GM19455 (cell line): ENCODE measurements around the gene OBP2B.
"Not testable (repeated sequence)": the region's sequence is repeated elsewhere in the genome, so short reads cannot be mapped to it uniquely, and the experiment has no call there.

Source experiments
- ATAC-seq: cut with Tn5 transposase; IDR thresholded peaks from one replicate; pipeline ENCODE4 v1.9.1; 2021; ENCODE audit not compliant: unreplicated experiment

The OBP2B gene

GRCh38 chr9:133238851-133239532, 29.9 kb upstream of the OBP2B start:
- ATAC-seq, result no peak

GRCh38 chr9:133238272-133238850, 29.3 kb upstream of the OBP2B start:
- ATAC-seq, result no peak

- no peak for ATAC-seq
Observed at GRCh38 chr9:133237035-133237731, 28.1 kb upstream of the OBP2B start.

DNA sequence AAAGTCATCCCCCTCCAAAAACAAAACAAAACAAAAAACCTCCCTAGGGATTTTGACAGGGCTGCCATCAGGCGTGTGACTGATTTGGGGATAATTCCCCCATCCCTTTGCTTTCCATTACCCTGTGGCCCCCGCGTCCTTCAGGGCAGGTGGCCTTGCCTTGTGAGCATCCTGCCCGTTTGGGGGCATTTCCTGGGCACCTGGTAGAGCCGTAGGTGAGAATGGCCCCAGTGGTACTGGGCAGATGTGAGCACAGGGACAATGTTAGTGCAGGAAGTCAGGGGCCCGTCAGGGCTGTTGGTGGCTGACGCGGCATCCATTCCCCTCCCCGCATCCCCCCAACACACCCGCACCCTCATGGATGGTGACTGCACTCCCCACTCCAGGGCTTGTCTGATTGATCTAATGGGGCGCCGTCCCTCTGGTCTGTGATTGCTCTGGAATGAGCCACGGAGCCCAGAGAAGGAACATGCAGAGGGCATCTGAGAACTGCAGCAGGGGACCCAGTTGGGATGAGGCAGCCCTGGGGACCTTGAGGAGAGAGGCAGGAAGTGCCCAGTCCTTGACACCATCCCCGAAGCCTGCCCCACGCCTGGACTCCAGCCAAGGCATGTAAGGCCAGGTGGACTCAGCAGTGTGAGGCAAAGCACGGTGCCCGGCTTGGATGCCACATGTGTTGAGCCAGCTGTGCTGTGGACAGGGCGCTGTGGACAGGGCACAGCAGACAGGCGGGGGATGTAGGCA, 27.4 kb upstream of the OBP2B start:
- ATAC-seq, result not testable (repeated sequence)

- ATAC-seq, result no peak
Observed at GRCh38 chr9:133235549-133236222, 26.6 kb upstream of the OBP2B start.

DNA sequence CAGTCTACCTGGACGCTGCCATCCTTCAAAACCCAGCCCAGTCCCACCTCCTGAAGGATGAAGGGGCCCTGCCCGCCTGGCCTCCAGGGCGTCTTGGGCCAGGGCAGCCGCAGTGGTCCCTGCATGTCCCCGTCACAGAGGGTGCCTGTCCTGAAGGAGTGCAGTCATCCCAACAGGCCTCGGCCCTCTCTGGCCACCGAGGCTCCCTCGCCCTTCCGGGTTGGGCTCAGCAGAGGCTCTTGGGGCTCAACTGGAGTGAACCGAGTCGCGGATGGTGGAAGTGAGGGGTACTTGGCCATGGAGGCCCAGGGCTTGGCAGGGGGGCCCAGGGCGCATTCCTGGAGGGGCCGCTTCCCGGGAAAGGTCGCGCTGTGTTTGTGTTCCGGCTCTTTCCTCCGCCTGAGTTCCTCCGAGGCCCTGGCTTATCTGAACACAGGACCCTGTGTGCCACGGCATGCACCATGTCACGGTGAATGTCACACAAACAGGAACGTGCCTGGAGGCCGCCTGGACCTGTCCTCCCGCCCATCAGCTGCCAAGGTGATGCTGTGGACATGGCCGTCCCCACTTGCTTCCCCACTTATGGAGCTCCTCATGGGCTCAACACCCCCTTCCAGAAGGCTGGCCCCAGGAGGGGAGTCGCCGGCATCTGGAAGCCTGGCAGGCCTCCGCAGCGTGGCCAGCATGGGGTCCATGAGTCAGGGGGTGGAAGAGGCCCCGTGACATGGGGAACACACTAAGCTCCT, 25.7 kb upstream of the OBP2B start:
- no peak for ATAC-seq

GRCh38 chr9:133233681-133234432, 24.8 kb upstream of the OBP2B start:
- no peak for ATAC-seq

GRCh38 chr9:133231934-133232568, 23.0 kb upstream of the OBP2B start:
- ATAC-seq, result not testable (repeated sequence)

- not testable (repeated sequence) for ATAC-seq
Observed at GRCh38 chr9:133230514-133230913, 21.5 kb upstream of the OBP2B start.

DNA sequence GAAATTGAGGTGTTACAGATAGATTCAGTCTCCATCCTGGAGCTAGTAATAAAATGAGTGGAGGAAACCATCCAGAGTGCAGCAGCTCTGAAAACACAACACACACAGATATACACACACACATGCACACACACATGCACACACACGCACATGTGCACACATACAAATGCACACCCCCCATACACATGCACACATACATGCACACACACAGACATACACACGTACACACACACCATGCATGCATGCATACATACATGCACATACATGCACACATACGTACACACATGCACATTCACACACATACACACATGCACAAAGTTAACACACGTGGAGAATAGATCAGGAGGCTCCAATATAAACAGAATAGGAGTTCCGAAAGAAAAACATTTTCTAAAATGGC, 21.0 kb upstream of the OBP2B start:
- ATAC-seq, result no peak

DNA sequence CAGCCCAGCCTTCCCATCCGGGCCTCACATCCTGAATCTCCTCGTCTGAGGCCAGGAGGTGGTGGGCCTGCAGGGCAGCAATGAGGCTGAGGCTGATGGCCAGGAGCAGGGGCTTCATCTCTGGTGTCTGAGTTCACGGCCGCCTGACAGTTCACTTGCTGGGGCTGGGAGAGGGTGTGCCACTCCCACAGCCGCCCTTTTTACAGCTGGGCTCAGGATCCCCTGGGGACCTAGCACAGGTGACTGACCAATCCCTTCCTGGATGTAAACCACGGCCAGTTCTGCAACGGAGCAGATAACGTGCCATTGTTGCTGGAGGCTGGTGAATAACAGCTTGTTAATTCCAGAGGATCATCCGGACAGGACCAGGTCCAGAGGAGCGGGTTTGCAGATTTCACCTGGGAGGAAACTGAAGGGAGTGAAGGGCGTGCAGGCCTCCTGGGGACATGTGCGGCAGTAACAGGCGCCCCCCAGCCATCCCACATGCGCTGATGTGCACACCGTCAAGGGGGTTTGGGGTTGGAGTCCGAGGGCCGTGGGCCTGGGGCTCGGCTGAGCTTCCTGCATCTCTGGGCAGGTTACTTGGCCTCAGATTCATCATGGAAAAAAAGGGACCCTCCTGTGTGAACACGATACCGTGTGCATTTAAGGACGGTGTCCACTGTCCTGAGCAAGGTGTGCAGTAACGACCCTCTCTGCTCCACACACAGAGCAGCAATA, 19.6 kb upstream of the OBP2B start:
- ATAC-seq, result not testable (repeated sequence)

GRCh38 chr9:133227996-133228395, 18.9 kb upstream of the OBP2B start:
- not testable (repeated sequence) for ATAC-seq

DNA sequence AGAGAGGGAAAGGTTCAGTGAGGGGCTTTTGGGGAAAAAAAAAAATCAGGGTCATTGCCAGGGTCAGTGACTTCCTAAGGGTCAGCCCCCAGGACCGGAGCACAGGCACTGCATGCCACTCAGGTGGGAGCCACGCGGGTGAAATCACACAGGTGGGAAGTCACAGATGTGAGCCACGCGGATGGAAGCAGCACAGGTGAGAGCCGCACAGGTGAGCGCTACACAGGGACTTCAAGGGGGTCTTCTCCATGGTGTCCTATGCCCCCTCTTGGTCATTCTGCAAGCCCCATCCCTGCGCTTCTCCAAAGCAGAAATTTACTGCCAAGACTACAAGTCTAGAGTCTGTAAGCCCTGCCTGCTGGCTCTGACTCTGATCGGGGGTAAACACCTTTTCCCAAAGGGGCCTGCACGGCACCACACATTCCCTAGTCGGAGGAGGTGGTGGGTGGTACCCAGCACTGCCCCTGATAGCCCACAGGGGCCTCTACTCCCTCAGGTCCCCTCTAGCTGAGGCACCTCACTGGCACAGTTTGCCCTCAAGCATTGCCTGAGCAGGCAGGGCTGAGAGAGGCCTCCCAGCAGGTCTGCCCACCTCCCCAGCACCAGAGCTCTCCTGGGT, 18.3 kb upstream of the OBP2B start:
- no peak for ATAC-seq

DNA sequence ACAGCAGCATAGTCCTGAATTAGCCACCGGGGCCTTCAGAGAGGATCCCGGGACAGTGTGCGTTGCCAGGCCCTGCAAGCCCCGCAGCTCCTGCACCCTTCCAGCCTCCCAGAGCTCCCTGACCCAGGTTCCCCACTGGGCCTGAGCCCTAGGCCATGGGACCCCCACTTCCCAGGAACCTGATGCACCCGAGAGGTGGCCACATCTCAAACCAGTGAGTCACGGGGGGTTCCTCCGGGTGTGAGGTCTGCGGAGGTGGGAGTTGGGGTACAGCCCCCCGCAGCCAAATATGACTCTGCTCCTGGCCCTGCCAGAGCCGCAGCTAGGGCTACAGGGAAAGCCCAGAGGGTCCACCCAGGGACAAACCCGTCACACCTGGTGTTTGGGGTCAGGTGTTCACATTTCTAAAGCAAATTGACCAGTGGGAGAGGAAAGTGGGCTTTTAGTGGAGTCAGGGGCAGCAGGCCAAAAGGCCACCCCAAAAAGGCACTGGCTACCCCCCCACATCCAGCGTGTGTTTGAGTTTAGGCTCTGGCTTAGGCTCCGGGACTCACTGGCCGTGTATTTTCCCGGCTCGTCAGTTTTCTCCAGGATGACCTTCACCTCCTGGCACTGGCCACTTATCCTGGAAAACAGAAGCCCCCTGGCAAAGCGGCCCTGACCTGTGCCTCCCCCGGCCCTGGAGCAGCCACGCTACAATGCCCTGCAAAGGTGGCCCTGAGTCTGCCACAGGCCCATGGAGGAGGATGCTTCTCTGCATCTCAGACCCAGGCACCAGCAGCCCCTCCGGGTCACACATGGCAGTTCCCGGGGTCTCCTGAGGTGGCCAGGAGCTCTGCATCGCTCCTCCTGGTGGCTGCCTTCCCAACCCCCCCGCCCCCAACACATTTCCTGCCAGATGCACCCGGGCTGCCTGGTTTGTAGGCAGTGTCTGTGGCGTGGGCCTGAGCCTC, 17.4 kb upstream of the OBP2B start:
- no peak for ATAC-seq

DNA sequence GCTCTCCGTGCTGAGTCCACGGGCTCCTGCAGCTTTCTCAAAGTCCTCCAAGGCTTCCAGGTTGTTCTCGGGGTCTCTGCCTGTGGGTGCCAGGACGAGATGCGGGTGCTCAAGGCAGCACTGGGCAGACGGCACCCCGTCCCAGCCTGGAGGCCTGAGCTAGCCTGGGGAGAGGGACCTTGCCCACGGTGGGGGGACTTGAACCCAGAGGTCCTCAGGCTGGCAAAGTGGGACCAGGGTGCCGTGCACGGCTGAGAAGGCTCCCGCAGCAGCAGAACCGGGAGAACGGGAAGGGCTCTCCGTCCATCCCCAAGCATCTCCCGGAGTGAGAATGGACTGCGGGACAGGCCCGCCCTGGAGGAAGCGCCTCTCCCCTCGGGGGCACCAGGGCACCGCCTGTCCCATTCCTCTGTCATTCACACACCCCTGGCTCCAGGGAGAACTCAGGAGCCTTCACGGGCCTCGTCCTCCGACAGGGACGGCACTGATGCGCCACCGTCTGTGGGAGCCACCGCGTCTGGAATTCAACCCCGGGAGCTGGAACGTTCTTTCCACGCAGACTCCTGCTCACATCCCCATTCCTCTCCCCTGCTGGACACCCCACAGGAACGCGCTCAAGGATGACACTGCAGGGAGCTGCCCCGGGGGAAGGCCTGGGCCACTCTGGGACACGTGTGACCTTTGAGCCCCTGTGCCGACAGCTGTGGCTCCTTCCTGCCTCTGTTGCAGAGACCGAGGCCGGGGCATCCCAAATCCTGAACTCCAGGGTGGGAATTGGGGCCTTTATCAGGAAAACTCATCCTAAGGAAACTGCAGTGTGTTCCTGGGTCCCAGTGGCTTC, 16.3 kb upstream of the OBP2B start:
- ATAC-seq, result no peak

DNA sequence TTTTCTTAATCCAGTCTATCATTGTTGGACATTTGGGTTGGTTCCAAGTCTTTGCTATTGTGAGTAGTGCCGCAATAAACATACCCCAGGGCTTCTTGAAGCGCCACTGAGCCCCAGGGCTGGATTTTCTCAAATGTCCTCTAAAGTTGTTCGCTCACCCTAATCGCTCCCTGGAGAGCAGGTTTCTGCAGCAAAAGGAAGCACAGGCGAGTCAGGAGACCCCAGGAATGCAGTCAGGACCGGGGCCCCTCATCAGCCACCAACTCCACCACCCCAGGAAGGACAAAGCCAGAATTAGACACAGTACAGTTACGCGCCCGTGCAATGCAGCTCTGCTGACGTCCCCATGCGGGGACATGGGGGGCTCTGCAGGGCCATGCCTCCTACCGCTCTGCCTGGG, 15.7 kb upstream of the OBP2B start:
- ATAC-seq, result no peak
